GM21737 (cell line): ENCODE data around the gene HCST.
"Not testable (repeated sequence)": the region's sequence is repeated elsewhere in the genome, so short reads cannot be mapped to it uniquely, and the experiment has no call there.

Experiments
- ATAC-seq: cut with Tn5 transposase; IDR thresholded peaks from one replicate; pipeline ENCODE4 v1.9.1; 2021; ENCODE audit warnings: mild to moderate bottlenecking, moderate library complexity; ENCODE audit not compliant: unreplicated experiment

HCST gene, protein sequence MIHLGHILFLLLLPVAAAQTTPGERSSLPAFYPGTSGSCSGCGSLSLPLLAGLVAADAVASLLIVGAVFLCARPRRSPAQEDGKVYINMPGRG

DNA sequence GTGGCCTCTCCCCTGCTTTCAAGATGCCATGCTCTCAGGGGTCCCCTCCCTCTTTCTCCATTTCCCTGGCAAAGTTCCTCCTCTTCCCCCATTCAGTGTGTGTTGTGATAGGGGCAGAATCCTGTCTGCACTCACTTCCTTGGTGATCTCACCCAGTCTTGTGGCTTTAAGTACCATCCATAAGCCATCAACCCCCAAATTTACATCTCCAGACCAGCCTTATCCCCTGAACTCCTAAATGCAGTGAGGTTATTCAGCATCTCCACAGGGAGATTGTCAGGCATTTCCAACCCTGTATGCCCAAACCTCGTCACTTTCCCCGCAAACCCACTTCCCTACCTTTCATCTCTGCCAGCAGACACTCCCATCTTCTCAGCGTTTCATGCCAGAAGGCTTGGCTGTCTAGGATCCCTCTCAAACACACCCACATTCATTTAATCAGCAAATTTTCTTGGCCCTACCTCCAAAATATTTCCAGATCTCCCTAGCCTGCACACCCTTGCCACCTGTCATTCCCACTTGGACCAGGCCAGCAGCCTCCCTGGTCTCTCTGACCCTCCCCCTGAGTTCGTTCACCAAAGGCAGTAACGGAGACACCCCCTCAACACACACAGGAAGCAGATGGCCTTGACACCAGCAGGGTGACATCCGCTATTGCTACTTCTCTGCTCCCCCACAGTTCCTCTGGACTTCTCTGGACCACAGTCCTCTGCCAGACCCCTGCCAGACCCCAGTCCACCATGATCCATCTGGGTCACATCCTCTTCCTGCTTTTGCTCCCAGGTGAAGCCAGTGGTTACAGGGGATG is at the start of gene HCST:
Gene HCST (plus strand): TSS at position 676 of the 808 bp plus-strand sequence. CDS start 65 bp downstream, at position 741.
- ATAC-seq, result no peak

DNA sequence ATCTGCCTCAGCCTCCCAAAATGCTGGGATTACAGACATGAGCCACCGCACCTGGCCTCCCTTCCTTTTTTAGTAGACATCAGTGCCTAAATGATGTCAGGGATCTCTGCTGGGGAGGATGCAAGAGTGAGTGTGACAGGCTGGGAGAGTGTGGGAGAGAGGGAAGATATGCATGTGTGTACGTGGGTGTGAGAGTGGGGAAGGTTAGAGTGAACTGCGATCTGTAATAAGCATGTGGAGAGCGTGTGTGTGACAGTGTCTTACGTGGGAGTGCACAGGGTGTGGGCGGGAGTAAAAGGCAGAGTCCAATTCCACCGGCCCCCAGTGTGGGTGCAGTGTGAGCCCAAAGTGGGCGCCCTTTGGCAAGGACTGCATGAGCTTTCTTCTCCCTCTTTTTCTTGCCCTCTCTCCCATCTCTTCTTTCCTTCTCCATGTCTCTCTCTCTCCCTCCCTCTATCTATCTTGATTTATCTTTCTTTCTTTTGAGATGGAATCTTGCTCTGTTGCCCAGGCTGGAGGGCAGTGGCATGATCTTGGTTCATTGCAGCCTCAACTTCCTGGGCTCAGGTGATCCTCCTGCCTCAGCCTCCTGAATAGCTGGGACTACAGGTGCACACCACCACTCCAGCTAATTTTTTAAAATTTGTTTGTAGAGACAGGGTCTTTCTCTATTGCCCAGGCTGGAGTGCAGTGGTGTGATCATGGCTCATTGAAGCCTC is 49.1 kb upstream of the HCST start:
- no peak for ATAC-seq

DNA sequence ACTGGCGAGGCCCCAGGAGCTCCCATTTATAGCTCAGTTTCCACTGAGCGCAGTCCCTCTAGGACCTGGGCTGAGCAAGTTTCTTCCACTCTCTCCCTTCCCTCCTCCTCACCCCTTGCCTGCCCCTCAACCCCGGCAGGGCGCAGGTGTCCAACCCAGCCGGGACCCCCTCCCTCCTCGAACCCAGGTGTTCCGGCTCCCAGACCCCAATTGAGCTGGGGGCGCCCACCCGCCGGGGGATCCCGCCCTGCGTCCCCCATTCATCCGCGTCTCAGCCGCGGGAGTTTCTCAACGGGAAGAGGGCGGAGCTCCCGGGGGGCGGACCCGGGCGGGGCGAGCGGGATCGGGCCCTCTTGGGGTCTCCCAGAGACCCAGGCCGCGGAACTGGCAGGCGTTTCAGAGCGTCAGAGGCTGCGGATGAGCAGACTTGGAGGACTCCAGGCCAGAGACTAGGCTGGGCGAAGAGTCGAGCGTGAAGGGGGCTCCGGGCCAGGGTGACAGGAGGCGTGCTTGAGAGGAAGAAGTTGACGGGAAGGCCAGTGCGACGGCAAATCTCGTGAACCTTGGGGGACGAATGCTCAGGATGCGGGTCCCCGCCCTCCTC is 45.7 kb upstream of the HCST start, which contains the start of gene KIRREL2:
Gene KIRREL2 (plus strand): TSS at position 366 of the 604 bp plus-strand sequence. CDS start 209 bp downstream, at position 575.
- ATAC-seq, result no peak

DNA sequence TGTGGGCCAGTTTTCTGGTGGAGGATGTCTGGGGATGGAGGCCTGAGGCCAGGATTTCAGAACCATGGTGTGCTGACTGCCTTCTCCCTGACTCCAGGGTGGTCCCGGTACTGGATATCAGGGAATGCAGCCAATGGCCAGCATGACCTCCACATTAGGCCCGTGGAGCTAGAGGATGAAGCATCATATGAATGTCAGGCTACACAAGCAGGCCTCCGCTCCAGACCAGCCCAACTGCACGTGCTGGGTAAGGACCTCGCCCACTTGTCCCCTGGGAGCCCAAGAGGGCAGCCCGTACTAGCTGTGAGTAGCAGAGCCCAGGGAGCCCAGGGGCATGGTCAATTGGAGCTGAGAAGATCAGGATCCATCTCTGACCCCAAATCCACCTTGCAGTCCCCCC is 44.0 kb upstream of the HCST start:
- no peak for ATAC-seq

DNA sequence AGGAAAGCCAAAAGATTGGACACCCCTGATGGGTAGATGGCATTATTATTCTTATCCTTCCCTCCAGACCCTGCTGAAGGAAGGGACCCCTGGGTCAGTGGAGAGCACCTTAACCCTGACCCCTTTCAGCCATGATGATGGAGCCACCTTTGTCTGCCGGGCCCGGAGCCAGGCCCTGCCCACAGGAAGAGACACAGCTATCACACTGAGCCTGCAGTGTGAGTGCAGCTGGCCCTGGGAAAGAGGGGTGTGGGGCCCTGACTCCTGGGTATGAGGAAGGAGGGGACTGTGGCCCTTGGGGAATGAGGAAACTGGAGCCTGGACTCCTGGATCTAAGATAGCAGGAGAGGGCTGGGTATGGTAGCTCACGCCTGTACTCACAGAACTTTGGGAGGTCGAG is 42.9 kb upstream of the HCST start:
- ATAC-seq, result no peak

DNA sequence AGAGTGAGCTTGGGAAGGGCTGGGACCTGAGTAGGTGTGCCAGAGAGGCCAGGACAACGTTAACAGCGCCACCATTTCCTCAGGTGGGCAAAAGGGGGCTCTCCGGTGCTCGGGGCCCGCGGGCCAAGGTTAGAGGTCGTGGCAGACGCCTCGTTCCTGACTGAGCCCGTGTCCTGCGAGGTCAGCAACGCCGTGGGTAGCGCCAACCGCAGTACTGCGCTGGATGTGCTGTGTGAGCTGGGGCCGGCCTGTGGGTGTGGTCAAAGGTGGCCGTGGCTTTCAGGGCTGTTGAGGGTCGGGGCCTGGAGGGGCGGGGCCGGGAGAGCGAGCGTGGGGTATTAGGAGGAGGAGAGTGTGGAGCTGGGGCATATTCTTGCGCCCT is 41.9 kb upstream of the HCST start:
- no peak for ATAC-seq

DNA sequence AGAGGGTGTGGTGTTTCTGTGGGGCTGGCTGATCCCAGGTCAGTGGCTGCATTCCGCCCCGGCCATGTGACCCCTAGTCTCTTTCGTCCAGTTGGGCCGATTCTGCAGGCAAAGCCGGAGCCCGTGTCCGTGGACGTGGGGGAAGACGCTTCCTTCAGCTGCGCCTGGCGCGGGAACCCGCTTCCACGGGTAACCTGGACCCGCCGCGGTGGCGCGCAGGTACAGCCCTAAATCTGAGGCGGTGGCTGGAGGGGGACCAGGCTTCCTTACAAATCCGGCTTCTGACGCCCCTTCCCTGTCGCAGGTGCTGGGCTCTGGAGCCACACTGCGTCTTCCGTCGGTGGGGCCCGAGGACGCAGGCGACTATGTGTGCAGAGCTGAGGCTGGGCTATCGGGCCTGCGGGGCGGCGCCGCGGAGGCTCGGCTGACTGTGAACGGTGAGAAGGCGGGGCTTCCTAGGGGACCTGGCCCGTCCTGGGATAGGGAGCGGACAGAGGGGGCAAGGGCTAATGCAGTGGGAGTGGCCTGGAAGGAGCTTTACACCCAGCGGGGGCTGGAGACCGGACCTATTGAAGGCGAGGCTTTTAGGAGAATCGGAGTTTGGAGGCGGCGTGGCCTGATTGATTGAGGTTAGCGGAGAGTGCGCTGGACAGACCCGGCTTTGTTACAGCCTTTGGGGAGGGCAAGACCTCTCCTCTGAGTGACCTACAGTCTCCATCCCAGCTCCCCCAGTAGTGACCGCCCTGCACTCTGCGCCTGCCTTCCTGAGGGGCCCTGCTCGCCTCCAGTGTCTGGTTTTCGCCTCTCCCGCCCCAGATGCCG is 41.3 kb upstream of the HCST start:
- no peak for ATAC-seq

DNA sequence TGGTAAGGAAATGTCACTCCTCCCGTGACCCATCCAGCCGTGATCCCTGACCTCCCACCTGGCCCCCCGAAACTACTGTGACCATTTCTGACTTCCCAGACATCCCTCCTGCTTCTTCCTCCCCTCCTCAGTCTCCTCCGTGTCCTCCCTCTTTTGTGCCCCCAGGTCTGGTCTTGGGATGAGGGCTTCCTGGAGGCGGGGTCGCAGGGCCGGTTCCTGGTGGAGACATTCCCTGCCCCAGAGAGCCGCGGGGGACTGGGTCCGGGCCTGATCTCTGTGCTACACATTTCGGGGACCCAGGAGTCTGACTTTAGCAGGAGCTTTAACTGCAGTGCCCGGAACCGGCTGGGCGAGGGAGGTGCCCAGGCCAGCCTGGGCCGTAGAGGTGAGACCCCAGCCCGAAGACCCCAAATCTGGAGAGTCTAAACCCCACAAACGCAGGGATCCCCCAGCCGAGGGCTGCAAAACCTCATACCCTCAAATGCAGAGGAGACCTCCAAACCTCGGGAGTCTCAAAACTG is 40.6 kb upstream of the HCST start:
- no peak for ATAC-seq

DNA sequence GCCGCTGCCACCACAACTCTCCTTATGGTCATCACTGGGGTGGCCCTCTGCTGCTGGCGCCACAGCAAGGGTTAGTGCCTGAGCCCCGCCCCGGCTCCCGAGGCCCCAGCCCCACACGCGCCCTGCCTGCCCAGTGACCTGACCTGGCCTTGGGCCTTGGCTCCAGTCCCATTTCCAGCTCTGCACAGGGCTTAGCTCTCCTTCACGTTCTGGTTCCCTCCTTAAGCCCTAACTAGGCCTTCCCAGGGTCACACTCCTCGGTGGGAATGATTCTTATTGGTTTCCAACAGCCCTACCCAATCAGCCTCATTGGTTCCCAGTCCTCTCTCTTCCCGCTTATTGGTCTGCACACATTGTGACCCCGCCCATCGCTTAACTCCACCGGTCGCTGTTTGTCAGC is 39.8 kb upstream of the HCST start:
- no peak for ATAC-seq

DNA sequence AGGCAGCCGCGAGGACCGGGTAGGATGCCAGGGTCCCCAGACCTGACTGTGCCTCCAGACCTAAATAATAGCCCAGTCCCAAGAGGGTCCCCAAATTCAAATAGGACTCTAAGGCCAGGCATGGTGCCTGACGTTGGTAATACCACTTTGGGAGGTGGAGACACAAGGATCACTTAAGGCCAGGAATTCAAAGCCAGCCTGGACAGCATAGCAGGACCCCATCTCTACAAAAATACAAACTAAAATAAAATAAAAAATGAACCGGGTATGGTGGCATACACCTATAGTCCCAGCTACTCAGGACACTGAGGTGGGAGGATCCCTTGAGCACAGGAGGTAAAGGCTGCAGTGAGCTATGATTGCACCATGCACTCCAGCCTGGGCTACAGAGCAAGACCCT is 39.3 kb upstream of the HCST start:
- ATAC-seq, result no peak

DNA sequence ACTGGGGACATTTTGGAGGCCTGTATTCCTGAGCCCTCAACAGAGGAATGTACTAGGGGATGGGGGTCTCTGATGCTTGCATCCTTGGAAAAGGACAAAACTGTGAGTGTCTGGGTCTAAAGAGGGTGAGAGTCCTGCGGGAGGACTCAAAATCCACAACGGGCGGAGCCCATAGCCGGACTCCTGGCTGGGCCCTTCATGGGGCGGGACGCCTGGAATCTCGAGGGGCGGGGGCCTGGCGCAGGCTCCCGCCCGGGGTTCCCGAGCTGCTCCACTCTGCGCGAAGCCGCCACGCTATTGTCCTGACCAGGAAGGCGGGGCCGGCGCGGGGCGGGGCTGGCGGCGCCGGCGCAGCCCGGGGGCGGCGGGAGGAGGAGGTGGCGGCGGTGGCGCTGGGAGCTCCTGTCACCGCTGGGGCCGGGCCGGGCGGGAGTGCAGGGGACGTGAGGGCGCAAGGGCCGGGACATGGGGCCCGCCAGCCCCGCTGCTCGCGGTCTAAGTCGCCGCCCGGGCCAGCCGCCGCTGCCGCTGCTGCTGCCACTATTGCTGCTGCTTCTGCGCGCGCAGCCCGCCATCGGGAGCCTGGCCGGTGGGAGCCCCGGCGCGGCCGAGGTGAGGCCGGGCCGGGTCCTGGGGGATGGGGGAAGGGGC is 34.0 kb upstream of the HCST start, which contains the start of gene APLP1:
Gene APLP1 (plus strand): TSS at position 403 of the 651 bp plus-strand sequence. CDS start 63 bp downstream, at position 466.
- no peak for ATAC-seq

DNA sequence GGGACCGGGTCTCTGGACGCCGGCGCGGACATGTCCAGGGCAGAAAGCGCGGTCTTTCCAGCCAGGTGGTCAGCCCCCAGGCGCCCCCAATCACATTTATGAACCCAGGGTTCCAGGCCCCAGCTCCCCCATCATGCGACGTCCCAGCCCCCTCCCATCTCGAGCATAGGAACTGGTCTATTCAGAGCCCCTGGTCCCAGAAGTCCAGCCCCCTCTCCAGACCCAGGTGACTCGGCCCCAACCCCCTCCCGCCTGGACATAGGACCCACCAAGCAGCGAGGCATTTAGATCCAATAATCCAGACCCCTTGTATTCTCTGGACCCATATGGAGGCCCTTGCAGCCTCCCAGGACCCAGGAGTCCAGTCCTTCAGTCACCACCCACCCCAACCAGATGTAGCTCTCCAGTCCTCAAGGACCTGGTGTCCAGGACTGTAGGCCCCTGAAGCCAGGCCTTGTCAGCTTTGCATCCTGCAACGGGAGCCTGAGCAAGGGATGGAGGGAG is 33.5 kb upstream of the HCST start:
- no peak for ATAC-seq

DNA sequence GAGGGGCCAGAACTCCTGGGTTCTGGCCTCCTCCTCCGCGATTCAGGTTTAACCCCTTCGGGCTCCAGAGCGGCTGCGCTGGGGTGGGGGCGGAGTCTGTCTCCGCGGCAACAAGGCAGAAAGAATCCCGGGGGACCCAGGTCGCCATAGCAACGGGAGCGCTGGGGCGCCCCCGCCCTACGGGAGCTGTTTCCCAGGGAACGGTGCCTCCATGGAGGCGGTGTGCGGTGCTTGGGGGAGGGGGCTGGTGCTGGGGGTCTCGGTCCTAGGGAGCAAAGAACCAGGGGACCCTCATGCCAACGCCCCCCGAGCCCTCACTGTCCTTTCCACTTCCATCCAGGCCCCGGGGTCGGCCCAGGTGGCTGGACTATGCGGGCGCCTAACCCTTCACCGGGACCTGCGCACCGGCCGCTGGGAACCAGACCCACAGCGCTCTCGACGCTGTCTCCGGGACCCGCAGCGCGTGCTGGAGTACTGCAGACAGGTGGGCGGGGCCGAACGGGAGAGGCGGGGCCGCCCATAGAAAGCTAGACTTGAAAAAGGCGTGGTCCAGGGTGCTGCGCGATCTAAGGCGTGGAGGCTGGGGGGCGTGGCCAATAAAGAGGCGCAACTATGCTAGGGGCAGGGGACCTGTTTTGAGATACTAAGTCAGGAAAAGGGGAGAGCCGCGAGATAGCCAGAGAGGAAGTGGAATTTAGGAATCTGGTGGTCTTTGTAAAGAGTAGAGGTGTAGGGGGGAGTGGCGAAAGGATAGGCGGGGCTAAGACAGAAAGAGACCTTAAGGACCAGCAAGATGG is 32.8 kb upstream of the HCST start:
- ATAC-seq, result peak; percentile 54

DNA sequence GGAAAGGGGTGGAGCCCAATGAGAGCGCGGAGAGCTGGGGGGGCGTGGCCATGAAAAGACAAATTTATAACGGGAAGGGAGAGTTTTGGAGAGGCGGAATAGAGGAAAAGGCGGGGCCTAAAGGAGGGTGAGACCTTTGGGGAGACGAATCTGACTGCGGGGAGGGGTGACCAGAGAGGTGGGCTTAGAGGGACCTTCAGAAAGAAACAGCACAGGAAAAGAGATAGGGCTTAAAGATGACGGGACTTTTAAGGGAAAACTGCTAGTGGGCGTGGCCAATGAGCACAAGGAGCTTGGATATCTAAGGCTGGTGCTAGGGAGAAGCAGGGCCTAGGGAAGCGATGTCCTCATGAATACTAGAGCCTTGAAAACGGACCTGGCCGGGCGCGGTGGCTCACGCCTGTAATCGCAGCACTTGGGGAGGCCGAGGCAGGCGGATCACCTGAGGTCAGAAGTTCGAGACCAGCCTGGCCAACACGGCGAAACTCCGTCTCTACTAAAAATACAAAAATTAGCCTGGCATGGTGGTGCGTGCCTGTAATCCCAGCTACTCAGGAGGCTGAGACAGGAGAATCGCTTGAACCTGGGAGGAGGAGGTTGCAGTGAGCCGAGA is 32.1 kb upstream of the HCST start:
- not testable (repeated sequence) for ATAC-seq

DNA sequence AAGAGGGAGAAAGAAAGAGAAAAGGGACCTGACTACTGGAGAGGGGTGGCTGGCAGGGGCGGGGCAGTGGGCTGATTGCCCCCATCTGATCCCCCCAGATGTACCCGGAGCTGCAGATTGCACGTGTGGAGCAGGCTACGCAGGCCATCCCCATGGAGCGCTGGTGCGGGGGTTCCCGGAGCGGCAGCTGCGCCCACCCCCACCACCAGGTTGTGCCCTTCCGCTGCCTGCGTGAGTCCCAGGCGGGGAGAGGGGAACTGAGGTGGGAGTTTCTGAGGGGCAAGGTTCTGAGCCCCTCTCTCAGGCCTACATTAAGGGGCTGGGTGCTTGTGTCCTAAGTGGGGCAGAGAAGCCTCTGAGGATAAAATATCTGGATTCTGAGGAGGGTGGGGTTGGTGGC is 31.5 kb upstream of the HCST start:
- no peak for ATAC-seq

DNA sequence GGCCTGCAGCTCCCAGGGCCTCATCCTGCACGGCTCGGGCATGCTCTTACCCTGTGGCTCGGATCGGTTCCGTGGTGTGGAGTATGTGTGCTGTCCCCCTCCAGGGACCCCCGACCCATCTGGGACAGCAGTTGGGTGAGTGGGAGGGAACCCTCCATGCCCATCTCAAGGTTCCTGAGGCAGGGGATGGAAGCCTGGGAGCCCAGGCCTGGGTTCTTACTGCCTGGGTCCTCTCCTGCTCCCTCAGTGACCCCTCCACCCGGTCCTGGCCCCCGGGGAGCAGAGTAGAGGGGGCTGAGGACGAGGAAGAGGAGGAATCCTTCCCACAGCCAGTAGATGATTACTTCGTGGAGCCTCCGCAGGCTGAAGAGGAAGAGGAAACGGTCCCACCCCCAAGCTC is 30.7 kb upstream of the HCST start:
- no peak for ATAC-seq

DNA sequence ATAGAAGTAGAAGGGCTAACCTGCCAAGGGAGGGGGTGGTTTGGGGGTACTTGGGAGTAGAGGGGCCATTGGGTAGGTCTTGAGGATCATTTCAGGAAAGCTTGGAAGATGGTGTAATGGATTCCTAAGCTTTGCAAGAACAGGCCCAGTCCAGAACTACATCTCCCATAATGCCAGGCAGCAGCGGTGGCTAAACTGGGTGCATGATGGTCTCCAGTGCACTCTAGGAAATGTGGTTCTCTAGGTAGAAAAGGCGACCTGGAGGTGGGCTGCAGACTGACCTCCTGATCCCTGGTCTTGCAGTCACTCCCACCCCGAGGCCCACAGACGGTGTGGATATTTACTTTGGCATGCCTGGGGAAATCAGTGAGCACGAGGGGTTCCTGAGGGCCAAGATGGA is 30.1 kb upstream of the HCST start:
- no peak for ATAC-seq

DNA sequence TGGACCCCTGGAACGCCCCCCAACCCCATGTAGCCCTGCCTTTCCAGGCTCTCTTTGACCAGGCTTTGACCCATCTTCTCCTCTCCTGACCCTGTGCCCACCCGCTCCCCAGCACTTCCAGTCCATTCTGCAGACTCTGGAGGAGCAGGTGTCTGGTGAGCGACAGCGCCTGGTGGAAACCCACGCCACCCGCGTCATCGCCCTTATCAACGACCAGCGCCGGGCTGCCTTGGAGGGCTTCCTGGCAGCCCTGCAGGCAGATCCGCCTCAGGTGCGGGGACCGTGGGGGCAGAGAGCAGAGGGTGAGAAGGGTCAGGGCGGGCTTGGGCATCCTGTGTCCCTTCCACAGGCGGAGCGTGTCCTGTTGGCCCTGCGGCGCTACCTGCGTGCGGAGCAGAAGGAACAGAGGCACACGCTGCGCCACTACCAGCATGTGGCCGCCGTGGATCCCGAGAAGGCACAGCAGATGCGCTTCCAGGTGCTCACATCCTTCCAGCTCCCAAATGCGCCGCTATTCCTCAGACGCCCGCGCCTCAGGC is 27.9 kb upstream of the HCST start:
- no peak for ATAC-seq
